Left hindlimb (tissue), 1 donor: ENCODE measurements around the gene BAHCC1.

Experiments
- DNase-seq: peaks from one replicate; pipeline ENCODE4 v3.0.0-alpha.2; 2018

The BAHCC1 gene

DNA sequence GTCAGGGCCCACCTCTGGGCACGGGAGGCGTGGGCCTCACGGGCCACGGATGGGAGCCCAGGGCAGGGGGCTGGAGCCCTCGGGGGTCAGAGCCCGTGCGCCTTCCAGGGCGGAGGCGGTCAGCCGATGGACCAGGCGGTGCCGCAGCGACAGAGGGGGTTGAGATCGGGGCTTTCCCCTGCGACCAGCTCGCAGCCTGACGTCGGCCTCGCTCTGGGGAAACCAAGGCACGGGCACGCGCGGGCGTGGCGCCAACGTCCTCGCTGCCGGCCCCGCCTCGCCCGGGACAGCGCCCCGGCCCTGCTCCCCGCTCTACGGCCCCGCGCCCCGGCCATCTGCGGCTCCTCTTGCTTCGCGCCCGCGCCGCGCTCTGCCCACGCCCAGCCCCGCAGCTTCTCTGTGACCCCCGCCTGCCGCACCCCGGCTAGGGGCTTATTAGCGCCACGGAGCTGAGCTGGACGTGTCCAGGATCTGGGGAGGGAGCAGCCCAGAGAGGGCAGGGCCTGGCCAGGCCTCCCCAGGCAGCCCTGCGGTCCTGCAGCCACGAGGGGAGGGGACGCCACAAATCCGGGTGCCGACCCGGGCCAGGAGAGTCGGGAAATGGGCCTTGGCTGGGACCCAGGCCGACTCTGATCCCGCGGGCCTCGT lies 103.8 kb downstream of the BAHCC1 start:
- no peak for DNase-seq

DNA sequence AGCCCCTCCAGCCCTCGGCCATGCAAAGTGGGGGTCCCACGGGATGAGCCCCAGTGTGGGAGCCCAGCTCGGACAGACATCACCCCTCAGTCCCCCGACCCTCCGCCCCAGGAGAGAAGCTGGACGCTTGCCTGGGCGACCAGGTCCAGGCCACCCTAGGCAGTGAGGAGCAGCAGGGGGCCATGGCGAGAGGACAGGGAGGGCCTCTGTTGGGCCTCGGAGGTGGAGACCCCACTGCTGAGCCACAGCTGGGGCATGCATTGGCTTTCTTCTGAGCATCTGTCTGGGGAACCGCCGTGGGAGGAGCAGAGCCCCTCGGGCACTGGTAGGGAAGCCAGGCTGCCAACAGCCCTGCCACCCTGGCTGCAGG lies 104.3 kb downstream of the BAHCC1 start:
- DNase-seq = no peak

DNA sequence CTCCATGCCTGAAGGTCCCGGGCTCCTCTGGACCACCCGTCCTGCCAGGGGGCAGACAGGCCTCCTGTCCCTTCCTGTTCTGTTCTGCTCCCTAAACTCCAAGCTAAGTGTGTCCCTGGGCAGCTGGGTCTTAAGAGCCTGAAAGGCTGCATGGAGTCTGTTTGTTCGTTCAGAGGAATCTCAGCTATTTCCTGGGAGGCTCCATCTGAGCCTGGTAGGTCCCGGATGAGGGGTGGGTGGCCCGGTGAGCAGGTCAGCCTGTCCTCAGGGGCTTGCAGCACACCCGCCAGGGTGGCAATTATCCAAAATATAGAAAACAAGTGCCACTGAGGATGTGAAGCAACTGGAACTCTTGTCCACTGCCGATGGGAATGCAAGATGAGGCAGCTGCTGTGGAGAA lies 104.8 kb downstream of the BAHCC1 start:
- DNase-seq = no peak

DNA sequence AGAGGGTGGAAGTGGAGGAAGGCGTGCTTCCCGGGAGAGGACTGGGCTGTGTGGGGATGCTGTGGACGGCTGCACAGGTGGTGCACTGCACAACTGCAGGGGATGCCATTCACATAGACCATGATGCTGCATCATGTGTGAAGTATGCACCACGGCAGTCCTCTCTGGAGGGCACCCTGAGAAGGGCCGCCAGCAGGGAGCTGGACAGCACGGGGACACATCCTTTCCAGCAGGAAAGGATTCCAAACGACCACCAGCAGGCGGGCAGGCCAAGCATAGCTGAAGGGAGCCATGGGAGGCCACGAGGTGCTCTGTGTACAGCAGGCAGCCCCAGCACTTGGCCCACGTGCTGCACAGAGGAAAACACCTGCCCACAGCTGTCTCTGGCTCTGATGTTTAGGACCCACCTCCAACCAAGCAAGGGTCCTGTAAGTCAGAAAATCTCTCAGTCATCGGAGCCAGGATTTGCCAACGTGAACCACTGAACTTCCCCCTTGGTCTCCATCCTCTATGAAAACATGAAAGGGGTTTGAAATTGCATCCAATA lies 107.3 kb downstream of the BAHCC1 start:
- no peak for DNase-seq

DNA sequence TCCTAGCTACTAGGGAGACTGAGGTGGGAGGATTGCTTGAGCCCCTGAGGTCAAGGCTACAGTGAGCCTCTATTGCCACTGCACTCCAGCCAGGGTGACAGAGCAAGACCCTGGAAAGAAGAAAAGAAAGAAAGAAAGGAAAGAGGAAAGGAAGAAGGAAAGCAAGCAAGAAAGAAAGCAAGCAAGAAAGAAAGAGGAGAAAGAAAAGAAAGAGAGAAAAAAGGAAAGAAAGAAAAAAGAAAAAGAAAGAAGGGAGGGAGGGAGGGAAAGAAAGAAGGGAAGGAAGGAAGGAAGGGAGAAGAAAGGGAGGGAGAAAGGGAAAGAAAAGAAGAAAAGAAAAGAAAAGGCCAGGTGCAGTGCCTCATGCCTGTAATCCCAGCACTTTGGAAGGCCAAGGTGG lies 108.4 kb downstream of the BAHCC1 start:
- no peak for DNase-seq

DNA sequence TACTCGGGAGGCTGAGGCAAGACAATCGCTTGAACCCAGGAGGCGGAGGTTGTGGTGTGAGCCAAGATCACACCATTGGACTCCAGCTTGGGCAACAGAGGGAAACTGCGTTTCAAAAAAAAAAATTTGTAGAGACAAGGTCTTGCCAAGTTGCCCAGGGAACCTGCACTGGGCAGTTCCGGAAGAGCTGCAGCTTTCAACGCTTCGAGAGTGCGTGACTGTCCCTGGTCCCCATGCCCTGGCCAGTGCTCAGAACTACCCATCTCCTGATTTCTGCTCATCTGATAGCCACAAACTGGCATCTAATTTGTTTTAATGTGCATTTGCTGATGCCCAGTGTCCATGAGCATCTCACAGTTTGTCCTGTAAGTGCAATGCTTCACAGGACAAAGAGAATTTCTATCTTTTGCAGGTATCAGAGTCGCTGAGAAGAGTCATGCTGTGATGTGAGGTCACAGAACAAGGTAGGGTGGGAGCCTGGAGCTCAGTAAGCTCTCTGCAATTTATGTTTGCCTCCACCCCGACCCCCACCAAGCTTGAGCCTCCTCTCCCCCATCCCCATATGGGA lies 113.5 kb downstream of the BAHCC1 start:
- no peak for DNase-seq

DNA sequence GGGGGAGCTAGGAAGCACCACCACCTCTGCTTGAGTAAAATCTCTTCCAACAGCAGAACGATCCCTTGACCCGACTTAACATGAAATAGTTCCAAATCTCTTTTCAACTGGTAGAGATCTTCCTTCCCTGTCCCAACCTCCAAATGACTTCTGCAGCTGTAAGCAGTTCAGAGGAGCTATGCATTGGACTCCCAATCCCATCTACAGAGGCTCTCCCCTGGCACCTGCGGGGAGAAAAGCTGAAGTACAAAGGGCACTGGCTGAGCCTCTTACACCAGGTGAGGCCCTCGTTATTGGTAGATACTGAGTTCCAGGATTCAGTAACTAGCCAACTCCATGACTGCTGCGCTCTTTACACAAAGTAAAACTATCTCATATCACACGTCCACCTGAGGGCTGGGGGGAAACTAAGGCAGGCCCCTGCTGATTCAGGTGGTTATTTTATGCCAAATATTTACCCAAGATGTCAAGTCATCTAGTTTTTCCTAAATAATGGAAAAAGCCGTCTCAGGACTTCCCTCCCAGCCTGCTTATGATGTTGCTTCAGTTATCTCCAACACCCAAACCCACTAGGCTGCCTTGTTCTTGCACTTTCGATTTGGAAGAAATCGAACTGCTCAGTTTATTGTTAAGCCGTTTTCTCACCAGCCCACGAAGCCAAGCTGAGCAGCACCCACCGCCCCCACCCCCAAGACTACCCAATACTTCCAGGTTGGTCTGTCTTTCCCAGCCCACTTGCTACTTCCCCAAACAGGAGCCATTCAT lies 114.1 kb downstream of the BAHCC1 start:
- DNase-seq = no peak

DNA sequence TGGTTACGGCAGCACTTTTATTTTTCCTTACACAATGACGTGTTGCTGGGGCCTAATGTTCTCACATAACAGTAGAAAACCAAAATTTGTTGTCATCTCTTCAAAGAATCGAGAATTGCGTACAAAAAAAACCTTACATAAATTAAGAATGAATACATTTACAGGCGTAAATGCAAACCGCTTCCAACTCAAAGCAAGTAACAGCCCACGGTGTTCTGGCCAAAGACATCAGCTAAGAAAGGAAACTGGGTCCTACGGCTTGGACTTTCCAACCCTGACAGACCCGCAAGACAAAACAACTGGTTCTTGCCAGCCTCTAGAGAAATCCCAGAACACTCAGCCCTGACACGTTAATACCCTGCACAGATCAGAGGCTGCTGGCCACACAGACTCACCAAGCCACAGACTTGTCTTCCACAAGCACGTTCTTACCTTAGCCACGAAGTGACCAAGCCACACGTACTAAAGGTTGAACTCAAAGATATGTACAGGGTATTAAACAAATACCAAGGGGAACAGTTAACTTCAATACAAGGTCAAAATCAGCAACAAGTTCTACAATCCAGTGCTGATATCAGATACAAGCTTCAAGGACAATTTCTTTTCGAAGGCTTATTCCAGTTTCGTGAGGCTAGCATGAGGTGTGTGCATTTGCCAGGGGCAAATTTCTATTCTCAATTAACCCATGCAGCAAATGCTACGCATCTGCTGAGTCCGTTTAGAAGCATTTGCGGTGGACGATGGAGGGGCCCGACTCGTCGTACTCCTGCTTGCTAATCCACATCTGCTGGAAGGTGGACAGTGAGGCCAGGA lies 114.9 kb downstream of the BAHCC1 start:
- no peak for DNase-seq

DNA sequence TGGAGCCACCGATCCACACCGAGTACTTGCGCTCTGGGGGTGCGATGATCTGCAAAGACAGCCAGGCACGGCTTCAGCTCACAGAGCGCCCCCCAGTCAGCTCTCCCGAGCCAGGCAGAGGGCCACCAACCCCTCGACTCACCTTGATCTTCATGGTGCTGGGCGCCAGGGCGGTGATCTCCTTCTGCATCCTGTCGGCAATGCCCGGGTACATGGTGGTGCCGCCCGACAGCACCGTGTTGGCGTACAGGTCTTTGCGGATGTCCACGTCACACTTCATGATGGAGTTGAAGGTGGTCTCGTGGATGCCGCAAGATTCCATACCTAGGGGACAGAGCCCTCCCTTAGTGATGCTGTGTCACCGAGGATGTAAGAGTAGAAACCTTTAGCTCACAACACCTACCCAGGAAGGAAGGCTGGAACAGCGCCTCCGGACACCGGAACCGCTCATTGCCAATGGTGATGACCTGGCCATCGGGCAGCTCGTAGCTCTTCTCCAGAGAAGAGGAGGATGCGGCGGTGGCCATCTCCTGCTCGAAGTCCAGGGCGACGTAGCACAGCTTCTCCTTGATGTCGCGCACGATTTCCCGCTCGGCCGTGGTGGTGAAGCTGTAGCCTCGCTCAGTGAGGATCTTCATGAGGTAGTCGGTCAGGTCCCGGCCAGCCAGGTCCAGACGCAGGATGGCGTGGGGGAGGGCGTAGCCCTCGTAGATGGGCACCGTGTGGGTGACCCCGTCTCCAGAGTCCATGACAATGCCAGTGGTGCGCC lies 115.7 kb downstream of the BAHCC1 start:
- no peak for DNase-seq

DNA sequence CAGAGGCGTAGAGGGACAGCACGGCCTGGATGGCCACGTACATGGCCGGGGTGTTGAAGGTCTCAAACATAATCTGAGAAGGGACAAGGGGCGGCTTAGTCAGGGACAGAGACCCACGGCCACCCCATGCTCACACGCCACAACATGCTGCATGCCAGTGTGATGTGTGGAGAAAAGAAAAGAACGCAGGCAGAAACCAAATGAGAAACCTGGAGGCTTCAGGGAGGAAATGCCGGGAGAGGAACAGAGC lies 116.2 kb downstream of the BAHCC1 start:
- DNase-seq = no peak

DNA sequence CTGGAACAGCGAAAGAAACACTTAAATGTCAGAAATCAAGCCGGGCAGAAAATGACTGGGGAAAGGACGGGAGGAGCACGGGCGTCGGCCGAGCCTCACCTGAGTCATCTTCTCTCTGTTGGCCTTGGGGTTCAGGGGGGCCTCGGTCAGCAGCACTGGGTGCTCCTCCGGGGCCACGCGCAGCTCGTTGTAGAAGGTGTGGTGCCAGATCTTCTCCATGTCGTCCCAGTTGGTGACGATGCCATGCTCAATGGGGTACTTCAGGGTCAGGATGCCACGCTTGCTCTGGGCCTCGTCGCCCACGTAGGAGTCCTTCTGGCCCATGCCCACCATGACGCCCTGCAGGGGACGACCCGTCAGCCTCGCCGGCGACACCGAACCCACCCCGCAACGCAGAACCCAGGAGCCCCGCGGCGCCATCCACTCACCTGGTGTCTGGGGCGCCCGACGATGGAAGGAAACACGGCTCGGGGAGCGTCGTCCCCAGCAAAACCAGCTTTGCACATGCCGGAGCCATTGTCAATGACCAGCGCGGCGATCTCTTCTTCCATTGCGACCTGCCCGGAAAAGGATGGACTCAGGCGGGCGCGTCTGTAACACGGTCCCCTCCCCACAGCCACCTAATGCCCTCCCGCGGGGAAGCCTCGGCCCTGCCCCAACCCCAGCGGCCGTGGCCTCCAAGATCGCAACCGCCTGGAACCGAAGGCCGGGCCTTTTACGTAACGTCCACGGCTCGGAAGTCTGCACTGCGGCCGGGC lies 116.7 kb downstream of the BAHCC1 start:
- DNase-seq = no peak

DNA sequence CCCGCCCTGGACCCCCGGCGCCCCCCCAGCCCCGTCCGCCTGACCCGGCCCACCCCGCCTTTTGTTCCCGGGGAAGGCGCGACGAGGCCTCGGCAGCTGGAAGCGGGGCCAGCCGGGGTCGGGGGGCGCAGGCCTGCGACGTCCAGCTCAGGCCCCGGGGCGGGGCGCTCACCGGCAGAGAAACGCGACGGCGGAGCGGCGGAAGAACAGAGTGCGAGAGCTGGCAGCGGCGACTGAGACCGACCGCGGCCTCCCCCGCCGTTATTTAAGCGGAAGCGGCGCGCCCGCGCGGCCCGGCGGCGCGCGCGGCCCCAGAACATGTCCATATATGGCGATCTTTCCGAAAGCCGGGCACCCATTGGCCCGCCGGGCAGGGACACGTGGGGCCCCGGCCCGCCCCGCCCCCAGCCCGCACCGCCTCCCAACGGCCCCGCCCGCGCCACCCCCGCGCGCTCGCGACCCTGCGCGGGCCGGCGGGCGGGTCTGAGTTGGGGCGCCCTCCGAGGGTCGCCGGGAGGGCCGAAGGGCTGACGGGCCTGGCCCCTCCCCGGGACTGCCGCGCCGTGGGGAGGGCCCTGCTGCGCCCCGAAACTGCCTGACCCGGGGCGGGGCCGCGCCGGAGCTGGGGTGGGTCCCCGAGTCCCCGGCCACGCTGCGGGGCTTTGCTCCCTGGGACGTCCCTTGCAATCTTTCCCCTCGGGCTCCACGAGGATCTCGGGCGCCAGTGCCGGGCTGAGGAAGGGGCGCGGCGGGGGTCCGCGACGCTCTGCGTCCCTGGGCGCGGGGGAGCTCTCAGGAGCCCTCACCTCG lies 117.5 kb downstream of the BAHCC1 start, which contains the start of gene ACTG1:
ACTG1 (minus strand) TSS at position 238 of the 810 bp plus-strand sequence. CDS start 445 bp downstream, outside the sequence.
- peak; percentile 96 for DNase-seq

DNA sequence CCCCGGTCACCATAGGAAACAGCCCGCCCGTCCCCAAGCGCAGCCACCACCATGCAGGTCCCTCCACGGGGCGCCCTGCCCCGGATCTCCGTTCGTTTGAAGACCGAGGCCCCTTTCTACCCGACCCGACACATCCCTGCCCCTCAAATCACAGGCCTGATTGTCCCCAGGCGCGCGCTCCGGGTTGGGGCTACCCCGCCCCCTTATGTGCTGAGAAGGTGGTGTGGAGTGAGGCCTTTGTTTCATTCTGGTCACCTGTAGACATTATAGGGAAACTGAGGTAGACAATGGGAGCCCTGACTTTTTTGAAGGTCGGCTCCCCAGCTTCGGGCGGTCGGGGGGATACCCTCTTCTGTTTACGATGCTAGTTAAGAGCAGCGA lies 118.1 kb downstream of the BAHCC1 start:
- peak; percentile 81 for DNase-seq

DNA sequence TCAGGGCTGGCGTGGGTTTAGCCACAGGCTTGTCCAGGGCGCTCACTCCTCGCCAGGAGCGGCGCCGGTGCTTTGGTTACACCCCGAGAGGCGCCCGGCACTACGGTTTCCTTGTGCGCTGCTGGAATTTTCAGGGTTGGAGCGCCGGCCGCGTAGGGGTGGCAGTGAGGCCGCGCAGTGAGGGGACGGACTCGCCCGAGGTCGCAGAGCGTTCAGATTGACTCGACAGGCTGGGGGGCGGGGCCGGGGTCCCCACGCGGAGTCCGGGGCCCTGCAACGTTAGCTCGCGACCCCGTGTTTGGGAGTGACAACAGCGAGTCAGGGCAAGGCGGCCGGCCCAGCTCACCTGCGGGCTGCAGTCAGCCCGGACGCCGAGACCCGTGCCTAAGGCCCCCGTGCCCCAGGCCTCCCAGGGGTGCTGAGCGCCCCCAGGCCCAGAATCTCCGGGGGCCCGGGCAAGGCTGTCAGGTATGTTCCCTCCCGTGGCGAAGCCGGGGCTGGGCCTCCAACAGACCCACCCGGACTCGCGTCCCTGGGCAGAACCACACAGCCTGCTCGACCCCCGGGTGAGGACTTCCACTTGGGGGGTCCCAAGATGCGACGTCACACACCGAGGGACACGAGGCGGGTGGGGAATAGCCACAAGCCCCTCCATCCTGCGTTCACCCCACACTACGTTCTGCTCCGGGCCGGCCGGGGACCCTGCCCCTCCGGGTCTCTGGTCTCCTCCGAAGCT lies 118.7 kb downstream of the BAHCC1 start:
- DNase-seq = peak; percentile 75

DNA sequence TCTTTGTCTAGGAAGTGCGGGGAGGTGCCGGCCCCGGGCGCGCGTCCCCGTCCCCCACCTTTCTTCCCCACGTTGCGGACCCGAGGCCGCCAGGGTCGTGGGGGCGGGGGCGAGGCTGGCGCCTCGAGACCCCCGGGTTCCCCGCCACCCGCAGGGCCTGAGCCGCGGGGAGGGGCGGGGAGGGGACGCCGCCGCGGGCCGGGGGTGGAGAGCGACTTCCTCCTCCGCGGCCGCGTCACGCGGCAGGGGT lies 119.2 kb downstream of the BAHCC1 start:
- DNase-seq = no peak

DNA sequence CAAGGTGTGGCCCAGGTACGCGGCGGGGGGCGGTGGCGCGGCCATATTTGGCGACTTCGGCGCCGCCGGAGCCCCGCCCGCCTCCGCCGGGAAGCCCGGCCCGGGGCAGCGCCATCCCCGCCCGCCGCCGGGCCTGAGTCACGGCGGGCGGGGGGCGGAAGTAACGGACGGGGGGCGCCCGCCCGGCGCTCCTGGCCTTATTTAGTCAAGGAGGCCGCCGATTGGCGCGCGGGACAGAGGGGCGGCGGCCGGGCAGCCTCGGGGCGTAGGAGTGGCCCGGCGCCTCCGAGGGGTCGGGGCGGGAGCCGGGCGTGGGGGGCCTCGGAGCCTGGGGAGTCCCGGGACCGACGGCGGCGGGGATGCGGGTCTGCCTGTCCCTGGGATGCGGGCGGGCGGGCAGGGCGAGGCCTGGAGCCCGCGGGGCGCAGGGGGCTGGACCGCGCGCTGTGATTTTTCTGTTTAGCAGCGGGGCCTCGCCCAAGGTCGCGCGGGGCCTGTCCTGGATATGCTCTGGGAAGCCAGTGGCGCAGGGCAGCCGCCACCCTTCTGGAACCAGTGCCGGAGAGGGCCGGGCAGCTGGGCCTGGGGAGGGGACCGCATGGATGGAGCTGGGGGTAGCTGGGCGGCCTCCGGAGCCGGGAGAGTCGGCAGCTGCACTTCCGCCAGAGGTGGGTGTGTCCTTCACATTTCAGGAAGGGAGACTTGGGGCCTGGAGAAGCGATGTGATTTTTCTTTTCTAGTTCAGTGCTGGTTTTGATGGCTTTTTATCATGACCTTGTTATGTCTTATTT lies 119.7 kb downstream of the BAHCC1 start:
- DNase-seq = peak; percentile 85

DNA sequence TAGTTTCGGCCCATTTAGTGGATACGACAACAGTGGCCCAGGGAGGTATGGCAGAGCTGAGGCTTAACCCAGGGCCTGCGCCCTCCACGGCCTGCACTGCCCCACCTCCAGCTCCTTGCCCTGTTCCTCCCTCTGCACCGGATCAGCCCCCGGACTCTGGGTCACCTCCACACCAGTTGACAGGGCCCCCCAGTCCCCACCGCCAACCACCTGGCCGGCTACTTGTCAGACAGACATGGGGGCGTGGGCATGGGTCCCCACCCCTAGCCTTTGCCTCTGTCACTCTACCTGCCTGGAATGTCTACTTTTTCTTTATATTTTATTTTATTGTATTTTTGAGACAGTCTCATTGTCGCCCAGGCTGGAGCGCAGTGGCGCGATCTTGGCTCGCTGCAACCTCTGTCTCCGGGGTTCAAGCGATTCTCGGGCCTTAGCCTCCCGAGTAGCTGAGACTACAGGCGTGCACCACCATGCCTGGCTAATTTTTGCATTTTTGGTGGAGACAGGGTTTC lies 120.3 kb downstream of the BAHCC1 start:
- DNase-seq = peak; percentile 56
